ENCODE results near the gene SH3GLB1. TPM values are rescaled to one million over a fixed set of nuclear protein-coding genes. Genes with fewer than 3 reads are reported as not detected.

The SH3GLB1 gene
- polyA plus RNA-seq, 4 donors: 39.4 to 60.0 (median 47.5) TPM

DNA sequence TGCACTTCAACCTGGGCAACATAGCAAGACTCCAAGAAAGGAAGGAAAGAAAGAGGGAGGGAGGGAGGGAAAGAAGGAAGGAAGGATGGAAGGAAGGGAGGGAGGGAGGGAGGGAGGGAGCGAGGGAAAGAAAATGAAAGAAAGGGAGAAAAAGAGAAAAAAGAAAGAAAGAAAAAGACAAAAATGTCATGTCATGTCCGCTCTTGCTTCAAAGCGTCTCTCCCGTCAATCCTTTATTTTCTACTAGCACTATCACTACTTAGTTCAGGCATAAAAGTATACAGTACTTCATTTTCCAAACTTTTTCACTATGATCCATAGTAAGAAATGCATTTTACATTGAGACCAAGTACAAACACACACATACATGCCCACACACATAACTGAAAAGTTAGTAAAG lies 64.7 kb downstream of the SH3GLB1 start:
- DNase-seq: no peak
- no peak for FAIRE-seq

DNA sequence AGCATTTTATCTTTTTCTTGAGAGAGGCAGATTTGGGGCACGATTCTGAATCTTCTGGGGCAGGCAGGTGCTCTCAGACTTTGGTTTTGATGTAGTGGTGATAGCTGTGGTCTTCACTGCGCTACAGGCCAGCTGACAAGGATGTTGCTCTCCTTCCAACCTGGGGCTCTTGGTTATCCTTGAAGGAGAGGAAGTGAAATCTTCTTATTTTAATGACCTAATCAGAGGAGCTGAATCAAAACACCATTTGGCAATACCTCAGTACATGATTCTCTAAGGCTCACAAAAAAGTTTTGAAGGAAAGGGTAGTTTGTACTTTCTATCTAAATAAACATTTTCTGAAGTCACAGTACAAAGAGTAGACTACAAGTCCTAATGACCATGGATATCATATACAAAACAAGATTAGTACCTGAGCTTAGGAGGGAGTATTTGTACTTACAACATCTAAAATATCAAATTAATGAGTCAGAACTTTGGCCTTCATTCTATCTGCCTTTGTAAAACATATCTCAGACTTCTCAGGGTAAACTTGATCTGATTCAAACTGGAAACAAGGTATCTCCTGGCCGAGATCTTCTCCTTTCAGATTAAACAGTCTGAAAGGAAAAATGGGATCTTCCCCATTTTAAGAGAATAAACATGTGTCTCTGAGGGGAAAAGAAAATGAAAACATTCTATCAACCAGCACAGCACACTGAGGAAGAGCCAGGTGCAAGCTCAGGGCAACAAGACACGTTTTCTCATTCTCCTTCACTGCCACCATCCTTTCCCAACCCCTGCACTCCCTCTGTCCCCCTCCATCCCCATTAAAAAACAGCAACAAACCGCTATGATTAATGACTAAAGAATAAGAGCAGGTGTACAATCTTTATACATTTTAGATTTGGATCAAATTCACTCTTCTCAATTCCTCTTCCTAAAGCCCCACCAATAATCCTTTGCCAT lies 69.2 kb downstream of the SH3GLB1 start:
- Histone ChIP-seq H3K27me3 (ENCODE audit: control insufficient read depth in 3 of 3, insufficient read depth in 3 of 3, low read length in 3 of 3) (no peaks in the 10 kb centered on the region), H3K27ac (ENCODE audit: low read depth in 1 of 3, low read length in 2 of 3) (peak overlapping the region in 1 of 3 donors; percentile 70), H3K4me3 (ENCODE audit: low read depth in 1 of 3, low read length in 3 of 3) (no peak overlapping the region), H3K36me3 (ENCODE audit: control insufficient read depth in 3 of 3, insufficient read depth in 2 of 3, low read depth in 1 of 3, low read length in 3 of 3) (no peaks in the 10 kb centered on the region), H3K9me3 (ENCODE audit: control insufficient read depth in 2 of 2, insufficient read depth in 1 of 2, low read depth in 1 of 2, low read length in 1 of 2) (no peaks in the 10 kb centered on the region), H3K4me1 (ENCODE audit: control insufficient read depth in 3 of 3, insufficient read depth in 2 of 3, low read depth in 1 of 3, low read length in 2 of 3) (peaks cover 0 to 18% (median 7%) of the 10 kb centered on the region in 3 donors)
- WGBS, 3 donors: 31 to 48% (median 37%) methylated on average over 5 of the region's 5 CpGs
- FAIRE-seq: no peak
- no peak for DNase-seq

More for the DNA sequence above, 64.7 kb downstream of the SH3GLB1 start:
- no peak overlapping the region for H3K27ac ChIP-seq (ENCODE audit: low read depth in 1 of 3, low read length in 2 of 3)
- H3K4me3 ChIP-seq (ENCODE audit: low read depth in 1 of 3, low read length in 3 of 3): no peak overlapping the region
- WGBS, 3 donors: 85 to 95% (median 95%) methylated on average over 4 of the region's 4 CpGs
- H3K27me3 ChIP-seq (ENCODE audit: control insufficient read depth in 3 of 3, insufficient read depth in 3 of 3, low read length in 3 of 3): no peaks in the 10 kb centered on the region
- peaks cover 0 to 5% (median 4%) of the 10 kb centered on the region in 3 donors for H3K4me1 ChIP-seq (ENCODE audit: control insufficient read depth in 3 of 3, insufficient read depth in 2 of 3, low read depth in 1 of 3, low read length in 2 of 3)
- no peaks in the 10 kb centered on the region for H3K9me3 ChIP-seq (ENCODE audit: control insufficient read depth in 2 of 2, insufficient read depth in 1 of 2, low read depth in 1 of 2, low read length in 1 of 2)
- H3K36me3 ChIP-seq (ENCODE audit: control insufficient read depth in 3 of 3, insufficient read depth in 2 of 3, low read depth in 1 of 3, low read length in 3 of 3): no peaks in the 10 kb centered on the region

DNA sequence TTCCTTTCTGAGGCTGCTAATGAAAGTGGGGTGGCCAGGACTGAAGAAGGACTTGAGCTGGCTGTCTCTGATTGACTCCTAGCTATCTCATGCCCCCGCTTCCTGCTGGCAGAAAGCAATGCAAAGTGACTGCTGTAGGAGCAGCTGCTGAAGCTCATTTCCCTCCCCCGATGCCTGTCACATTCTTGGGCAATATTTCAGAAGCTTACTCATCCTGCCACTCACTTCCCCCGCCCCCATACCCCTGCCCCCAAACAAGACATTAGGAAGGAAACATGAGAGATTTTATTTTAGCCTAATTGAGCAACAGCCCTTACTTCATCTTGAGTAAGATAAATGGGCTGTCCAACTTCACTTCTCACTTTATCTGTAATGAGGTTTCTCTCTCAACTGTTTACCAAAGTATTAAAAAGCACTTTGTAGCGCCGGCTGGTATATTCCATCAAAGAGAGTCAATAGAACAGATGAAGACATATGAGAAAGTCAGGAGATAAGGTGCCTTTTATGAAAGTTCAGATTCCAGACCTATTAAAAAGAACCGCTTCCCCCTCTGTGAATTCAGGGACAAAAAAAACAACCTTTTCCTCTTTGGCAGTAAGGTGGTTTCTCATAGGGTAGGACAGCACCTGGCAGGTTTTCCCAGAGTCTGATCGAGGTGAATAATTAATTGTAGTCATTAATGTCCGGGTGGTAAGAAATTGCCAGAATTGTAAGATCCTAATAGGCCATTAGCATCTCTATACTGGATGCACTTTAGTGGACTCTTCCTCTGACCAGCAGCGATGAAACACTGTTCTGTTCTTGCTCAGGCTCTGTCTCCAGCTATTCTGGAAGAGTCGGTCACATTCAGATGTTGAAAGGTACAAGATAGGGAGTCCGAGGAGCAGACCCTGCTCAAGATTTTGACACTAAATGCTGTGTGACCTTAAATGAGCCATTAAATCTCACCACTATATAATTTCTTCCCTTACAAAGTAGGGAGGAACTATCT lies 70.2 kb downstream of the SH3GLB1 start:
- DNase-seq (peak; percentile 49 to 64), FAIRE-seq (no peak)
- Histone ChIP-seq H3K4me3 (ENCODE audit: low read depth in 1 of 3, low read length in 3 of 3) (no peak overlapping the region), H3K4me1 (ENCODE audit: control insufficient read depth in 3 of 3, insufficient read depth in 2 of 3, low read depth in 1 of 3, low read length in 2 of 3) (peaks cover 0 to 18% (median 7%) of the 10 kb centered on the region in 3 donors), H3K36me3 (ENCODE audit: control insufficient read depth in 3 of 3, insufficient read depth in 2 of 3, low read depth in 1 of 3, low read length in 3 of 3) (no peaks in the 10 kb centered on the region), H3K9me3 (ENCODE audit: control insufficient read depth in 2 of 2, insufficient read depth in 1 of 2, low read depth in 1 of 2, low read length in 1 of 2) (no peaks in the 10 kb centered on the region), H3K27ac (ENCODE audit: low read depth in 1 of 3, low read length in 2 of 3) (peak overlapping the region in 1 of 3 donors; percentile 70), H3K27me3 (ENCODE audit: control insufficient read depth in 3 of 3, insufficient read depth in 3 of 3, low read length in 3 of 3) (no peaks in the 10 kb centered on the region)
- WGBS, 3 donors: 10 to 27% (median 26%) methylated on average over 11 of the region's 11 CpGs

DNA sequence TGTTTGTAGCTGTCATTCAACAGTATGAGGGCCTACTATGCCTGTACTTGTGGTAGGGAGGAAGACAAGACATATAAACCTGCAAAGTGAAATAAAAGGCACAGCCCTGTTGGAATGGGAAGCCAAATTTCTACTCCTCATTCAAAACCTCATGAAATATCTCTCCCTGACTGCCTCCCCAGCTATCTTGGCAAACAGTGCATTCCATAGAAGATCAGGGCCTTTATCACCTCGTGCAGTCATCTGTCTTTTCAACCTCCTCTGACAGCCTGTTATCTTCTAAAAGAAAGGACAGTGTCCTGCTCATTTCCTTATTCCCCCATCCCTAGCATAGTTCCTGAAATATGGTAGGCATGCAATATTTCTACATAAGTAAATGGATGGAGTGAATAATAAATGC lies 71.0 kb downstream of the SH3GLB1 start:
- 17 to 40% (median 40%) methylated on average over 1 of the region's 1 CpG for WGBS, 3 donors
- Histone ChIP-seq H3K9me3 (ENCODE audit: control insufficient read depth in 2 of 2, insufficient read depth in 1 of 2, low read depth in 1 of 2, low read length in 1 of 2) (no peaks in the 10 kb centered on the region), H3K36me3 (ENCODE audit: control insufficient read depth in 3 of 3, insufficient read depth in 2 of 3, low read depth in 1 of 3, low read length in 3 of 3) (no peaks in the 10 kb centered on the region), H3K4me3 (ENCODE audit: low read depth in 1 of 3, low read length in 3 of 3) (no peak overlapping the region), H3K27ac (ENCODE audit: low read depth in 1 of 3, low read length in 2 of 3) (no peak overlapping the region), H3K27me3 (ENCODE audit: control insufficient read depth in 3 of 3, insufficient read depth in 3 of 3, low read length in 3 of 3) (no peaks in the 10 kb centered on the region), H3K4me1 (ENCODE audit: control insufficient read depth in 3 of 3, insufficient read depth in 2 of 3, low read depth in 1 of 3, low read length in 2 of 3) (peaks cover 0 to 18% (median 7%) of the 10 kb centered on the region in 3 donors)
- FAIRE-seq: no peak
- DNase-seq: no peak

DNA sequence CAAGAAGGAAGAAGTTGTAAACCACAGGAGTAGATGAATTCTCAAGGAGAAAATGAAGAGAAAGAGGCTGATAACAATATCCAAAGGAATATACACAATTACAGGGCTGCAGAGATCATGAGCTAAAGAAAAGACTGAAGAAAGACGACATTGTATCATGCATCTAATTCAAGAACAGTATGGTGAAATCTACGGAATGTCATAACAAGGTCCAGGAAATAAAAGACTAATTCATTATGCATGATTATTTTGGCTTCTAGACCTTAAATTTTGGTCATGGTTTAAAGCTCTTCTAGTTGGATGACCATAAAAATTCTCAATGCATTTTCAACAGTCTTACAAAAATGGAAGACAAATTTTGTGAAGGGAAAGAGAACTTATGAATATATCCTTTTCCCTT lies 71.7 kb downstream of the SH3GLB1 start:
- Histone ChIP-seq H3K4me1 (ENCODE audit: control insufficient read depth in 3 of 3, insufficient read depth in 2 of 3, low read depth in 1 of 3, low read length in 2 of 3) (peaks cover 0 to 20% (median 7%) of the 10 kb centered on the region in 3 donors), H3K27me3 (ENCODE audit: control insufficient read depth in 3 of 3, insufficient read depth in 3 of 3, low read length in 3 of 3) (no peaks in the 10 kb centered on the region), H3K36me3 (ENCODE audit: control insufficient read depth in 3 of 3, insufficient read depth in 2 of 3, low read depth in 1 of 3, low read length in 3 of 3) (no peaks in the 10 kb centered on the region), H3K9me3 (ENCODE audit: control insufficient read depth in 2 of 2, insufficient read depth in 1 of 2, low read depth in 1 of 2, low read length in 1 of 2) (no peaks in the 10 kb centered on the region), H3K27ac (ENCODE audit: low read depth in 1 of 3, low read length in 2 of 3) (no peak overlapping the region), H3K4me3 (ENCODE audit: low read depth in 1 of 3, low read length in 3 of 3) (no peak overlapping the region)
- DNase-seq (no peak), FAIRE-seq (no peak)
- 89 to 93% (median 91%) methylated on average over 2 of the region's 2 CpGs for WGBS, 3 donors

DNA sequence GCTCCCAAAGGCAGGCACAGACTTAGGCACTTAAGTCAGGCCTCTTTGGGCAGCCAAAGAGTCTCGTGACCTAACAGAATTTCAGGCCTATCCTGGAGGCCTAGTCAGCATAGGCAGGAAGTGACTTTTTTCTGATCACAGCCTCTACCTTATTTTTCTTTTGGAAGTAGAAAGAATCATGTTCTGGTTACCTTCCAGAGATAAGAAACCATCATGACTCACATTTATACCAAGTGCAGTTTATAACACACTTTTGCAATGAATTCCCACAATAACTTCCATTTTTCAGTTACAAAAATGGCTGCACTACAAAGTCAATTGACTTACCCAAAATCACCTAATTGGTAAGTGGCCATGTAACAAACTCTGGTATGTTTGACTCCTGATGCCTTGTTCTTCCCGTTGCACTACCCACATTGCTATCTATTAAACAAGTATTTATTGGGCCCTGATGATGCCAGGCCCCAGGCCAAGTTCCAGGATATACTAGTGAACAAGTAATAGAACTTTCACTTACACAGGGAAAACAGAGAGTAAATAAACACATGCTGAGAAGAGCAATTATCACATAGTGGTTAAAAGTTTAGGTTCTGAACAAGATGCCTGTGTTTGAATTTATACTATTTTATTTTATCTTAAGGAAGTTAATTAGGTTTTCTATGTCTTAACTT lies 74.3 kb downstream of the SH3GLB1 start:
- peak in 1 of 2 donors; percentile 83 for DNase-seq

DNA sequence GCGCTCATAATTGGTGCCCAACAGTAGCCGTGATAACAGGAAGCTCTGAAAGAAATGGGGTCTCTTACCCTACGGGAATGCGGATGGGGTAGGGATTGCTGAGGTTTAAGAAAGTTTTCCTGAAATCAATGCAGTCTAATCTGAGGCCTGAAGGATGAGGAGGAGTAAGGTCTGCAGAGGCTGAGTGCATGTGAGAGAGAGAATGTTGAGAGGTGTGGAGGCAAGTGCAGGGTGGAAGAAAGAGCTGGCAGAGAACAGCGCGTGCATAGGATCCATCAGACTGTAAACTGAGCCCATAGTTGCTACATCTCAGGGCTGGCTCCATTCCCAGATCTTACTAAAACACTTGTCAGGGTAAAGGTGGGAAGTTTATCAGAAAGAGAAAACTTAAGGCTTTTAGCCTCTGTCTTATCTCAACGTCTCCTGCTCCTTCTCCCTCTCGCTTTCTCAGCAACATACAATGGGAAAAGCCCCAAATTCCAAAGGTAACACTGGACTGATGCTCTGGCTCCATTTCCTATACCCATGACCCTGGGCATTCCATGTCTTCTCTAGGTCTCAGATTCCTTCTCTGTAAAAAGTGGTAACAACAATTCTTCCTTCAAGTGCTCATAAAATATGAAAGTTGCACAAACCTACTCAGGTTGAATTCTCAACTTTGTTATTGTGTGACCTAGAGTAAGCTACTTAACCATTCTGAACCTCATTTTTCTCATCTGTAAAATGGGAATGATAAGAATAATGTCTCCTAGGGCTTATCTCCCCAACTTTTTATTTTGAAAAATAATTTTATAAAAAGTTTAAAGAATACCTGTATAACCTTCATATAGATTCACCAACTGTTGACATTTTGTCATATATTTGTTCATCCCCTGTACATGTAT lies 75.2 kb downstream of the SH3GLB1 start:
- FAIRE-seq (no peak), DNase-seq (peak; percentile 72 to 81)

More for the DNA sequence above, 74.3 kb downstream of the SH3GLB1 start:
- H3K9me3 ChIP-seq (ENCODE audit: control insufficient read depth in 2 of 2, insufficient read depth in 1 of 2, low read depth in 1 of 2, low read length in 1 of 2): no peaks in the 10 kb centered on the region
- H3K4me3 ChIP-seq (ENCODE audit: low read depth in 1 of 3, low read length in 3 of 3): no peak overlapping the region
- 32 to 57% (median 41%) methylated on average over 2 of the region's 2 CpGs for WGBS, 3 donors
- FAIRE-seq: no peak
- H3K27me3 ChIP-seq (ENCODE audit: control insufficient read depth in 3 of 3, insufficient read depth in 3 of 3, low read length in 3 of 3): no peaks in the 10 kb centered on the region
- peaks cover 0 to 19% (median 6%) of the 10 kb centered on the region in 3 donors for H3K4me1 ChIP-seq (ENCODE audit: control insufficient read depth in 3 of 3, insufficient read depth in 2 of 3, low read depth in 1 of 3, low read length in 2 of 3)
- no peaks in the 10 kb centered on the region for H3K36me3 ChIP-seq (ENCODE audit: control insufficient read depth in 3 of 3, insufficient read depth in 2 of 3, low read depth in 1 of 3, low read length in 3 of 3)
- H3K27ac ChIP-seq (ENCODE audit: low read depth in 1 of 3, low read length in 2 of 3): peak overlapping the region in 2 of 3 donors; percentile 36 to 53

More for the DNA sequence above, 75.2 kb downstream of the SH3GLB1 start:
- Histone ChIP-seq H3K4me3 (ENCODE audit: low read depth in 1 of 3, low read length in 3 of 3) (no peak overlapping the region), H3K36me3 (ENCODE audit: control insufficient read depth in 3 of 3, insufficient read depth in 2 of 3, low read depth in 1 of 3, low read length in 3 of 3) (no peaks in the 10 kb centered on the region), H3K27me3 (ENCODE audit: control insufficient read depth in 3 of 3, insufficient read depth in 3 of 3, low read length in 3 of 3) (no peaks in the 10 kb centered on the region), H3K4me1 (ENCODE audit: control insufficient read depth in 3 of 3, insufficient read depth in 2 of 3, low read depth in 1 of 3, low read length in 2 of 3) (peaks cover 0 to 11% (median 0%) of the 10 kb centered on the region in 3 donors), H3K9me3 (ENCODE audit: control insufficient read depth in 2 of 2, insufficient read depth in 1 of 2, low read depth in 1 of 2, low read length in 1 of 2) (no peaks in the 10 kb centered on the region), H3K27ac (ENCODE audit: low read depth in 1 of 3, low read length in 2 of 3) (peak overlapping the region in 1 of 3 donors; percentile 57)
- WGBS, 3 donors: 19 to 54% (median 47%) methylated on average over 8 of the region's 8 CpGs
